B cell (primary cell): ENCODE measurements around the gene CPED1. TPM values are rescaled to one million over a fixed set of nuclear protein-coding genes. Genes with fewer than 3 reads are reported as not detected.
A peak's percentile ranks its signal among the peaks of the same experiment; 100 is the strongest.
"Not testable (repeated sequence)": the region's sequence is repeated elsewhere in the genome, so short reads cannot be mapped to it uniquely, and the experiment has no call there.

Source experiments
- ATAC-seq: fragments of 200-7000 bp; cut with Tn5 transposase; one replicate; pipeline ENCODE4 v1.10.0; 2021; ENCODE audit warnings: low read depth, mild to moderate bottlenecking, moderate number of reproducible peaks, moderate library complexity
- CTCF ChIA-PET: fragments of 350-600 bp; sonication (Branson Sonifier 250); formaldehyde crosslinking; loops from one replicate; lab custom pipeline; 2021; ENCODE audit warnings: antibody characterized with exemption, inconsistent platforms; lab: Charles Lee
- POLR2A ChIA-PET: fragments of 350-600 bp; sonication (Branson Sonifier 250); formaldehyde crosslinking; loops from one replicate; lab custom pipeline; 2021; ENCODE audit warnings: antibody characterized with exemption; lab: Charles Lee
- DNase-seq: peaks from one replicate; pipeline ENCODE4 v3.0.0; 2013
- H2AFZ ChIP-seq: 2 replicates; pipeline ENCODE4 v1.6.1; 2012; ENCODE audit warnings: mild to moderate bottlenecking, low read depth, low read length; ENCODE audit not compliant: insufficient read depth, poor library complexity, severe bottlenecking
- H3K27ac ChIP-seq, 2 donors: 1 replicate in 1 of 2; 2 replicates in 1 of 2; pipeline ENCODE4 v1.5.1; 2012 to 2013; ENCODE audit warnings: low read length in 2 of 2, mild to moderate bottlenecking in 2 of 2, moderate library complexity in 1 of 2
- H3K27me3 ChIP-seq, 4 experiments: fragments of 200-600 bp in 1 of 4; sonication (generic) in 1 of 4; replicated peaks in 1 of 4; 1 replicate in 2 of 4; 2 replicates in 2 of 4; pipeline versions ENCODE4 v1.6.1 to v1.7.0; 2013 to 2016; ENCODE audit warnings: low read length in 3 of 4, mild to moderate bottlenecking in 2 of 4, mixed read lengths in 1 of 4, moderate library complexity in 1 of 4; ENCODE audit not compliant: insufficient read depth in 4 of 4, control insufficient read depth in 3 of 4; ENCODE audit errors: control extremely low read depth in 1 of 4
- H3K36me3 ChIP-seq, 2 experiments: replicated peaks in 1 of 2; 1 replicate in 1 of 2; 2 replicates in 1 of 2; pipeline versions ENCODE4 v1.6.1 to v1.7.1; 2013; ENCODE audit warnings: low read length in 1 of 2; ENCODE audit not compliant: insufficient read depth in 2 of 2, control insufficient read depth in 1 of 2; ENCODE audit errors: control extremely low read depth in 1 of 2, extremely low read depth in 1 of 2
- H3K4me1 ChIP-seq, 2 donors: fragments of 200-600 bp in 1 of 2; sonication (generic) in 1 of 2; 1 replicate in 1 of 2; 2 replicates in 1 of 2; pipeline versions ENCODE4 v1.5.1 to v1.6.1; 2013 to 2017; ENCODE audit warnings: low read length in 2 of 2; ENCODE audit not compliant: control insufficient read depth in 2 of 2, insufficient read depth in 2 of 2
- H3K4me2 ChIP-seq: replicated peaks from 2 replicates; pipeline ENCODE3; 2012; ENCODE audit warnings: mild to moderate bottlenecking, low read depth, low read length; ENCODE audit not compliant: poor library complexity, severe bottlenecking
- H3K4me3 ChIP-seq, 5 experiments: fragments of 200-600 bp in 1 of 5; sonication (generic) in 1 of 5; 1 replicate in 3 of 5; 2 replicates in 2 of 5; pipeline versions ENCODE4 v1.5.1 to v1.7.0; 2011 to 2016; ENCODE audit warnings: low read length in 4 of 5, mild to moderate bottlenecking in 4 of 5, low read depth in 2 of 5, control low read depth in 1 of 5, moderate library complexity in 1 of 5; ENCODE audit not compliant: insufficient read depth in 1 of 5; ENCODE audit errors: control extremely low read depth in 1 of 5, extremely low read depth in 1 of 5
- H3K79me2 ChIP-seq: fragments of 200-600 bp; sonication (generic); one replicate; pipeline ENCODE4 v1.6.0; 2016; ENCODE audit warnings: low read length; ENCODE audit not compliant: control insufficient read depth, insufficient read depth
- H3K9ac ChIP-seq: fragments of 200-600 bp; sonication (generic); 2 replicates; pipeline ENCODE4 v1.6.1; 2017; ENCODE audit warnings: mild to moderate bottlenecking, low read length, moderate library complexity
- H3K9me3 ChIP-seq, 3 donors: one replicate each; pipeline versions ENCODE4 v1.6.1 to v1.7.1; 2013; ENCODE audit warnings: low read length in 2 of 3; ENCODE audit not compliant: control insufficient read depth in 2 of 3, insufficient read depth in 1 of 3; ENCODE audit errors: control extremely low read depth in 1 of 3
- H4K20me1 ChIP-seq: 2 replicates; pipeline ENCODE4 v1.6.0; 2012; ENCODE audit warnings: mild to moderate bottlenecking, low read length; ENCODE audit not compliant: insufficient read depth, control insufficient read depth, poor library complexity, severe bottlenecking
- H3K27ac Mint-ChIP-seq: one replicate; pipeline ENCODE4 v1.8.0; 2021; ENCODE audit warnings: mixed read lengths
- H3K27me3 Mint-ChIP-seq: one replicate; pipeline ENCODE4 v1.8.0; 2021; ENCODE audit warnings: mixed read lengths
- H3K4me1 Mint-ChIP-seq: one replicate; pipeline ENCODE4 v1.8.0; 2021; ENCODE audit warnings: mixed read lengths
- H3K4me3 Mint-ChIP-seq: one replicate; pipeline ENCODE4 v1.8.0; 2021; ENCODE audit warnings: mixed read lengths
- H3K9me3 Mint-ChIP-seq: one replicate; pipeline ENCODE4 v1.8.0; 2022; ENCODE audit warnings: mixed read lengths; ENCODE audit not compliant: insufficient read depth
- EZH2 ChIP-seq: IDR thresholded peaks from 2 replicates; pipeline ENCODE4 v1.6.1; 2012; ENCODE audit warnings: borderline replicate concordance, low read depth, mild to moderate bottlenecking, moderate library complexity, low read length; ENCODE audit not compliant: insufficient read depth, poor library complexity, severe bottlenecking
- WGBS: methylation state at CpG from one replicate; pipeline ENCODE4 v1.1.5; 2013; ENCODE audit warnings: missing lambda C conversion rate; ENCODE audit not compliant: insufficient coverage; 5-methylcytosine and 5-hydroxymethylcytosine counted together
- intact Hi-C: fragments of 100-400 bp; cut with micrococcal nuclease; formaldehyde crosslinking; loops from one replicate; pipeline ENCODE4 v1.10.0; 2022
- polyA plus RNA-seq: library from polyadenylated mRNA; depleted of rRNA; stranded (reverse); fragments of >200 nt; gene quantifications from 2 replicates; pipeline ENCODE4 v1.2.3, GENCODE V29; 2012
- total RNA-seq, 2 donors: library from RNA; stranded (reverse); fragments of 120-200 nt in 1 of 2; gene quantifications; 1 replicate in 1 of 2; 2 replicates in 1 of 2; pipeline versions ENCODE4 v1.2.3 to v1.2.4, GENCODE V29; 2013 to 2022
- TF ChIP-seq, protein P1 (sequence below): fragments of 200-600 bp; IDR thresholded peaks from one replicate; pipeline ENCODE4 v1.8.0; 2022; ENCODE audit warnings: antibody characterized with exemption, mild to moderate bottlenecking

CPED1 gene
- total and polyA plus RNA-seq, 2 donors (not counting 1 experiment from before 2014, with no cell fraction given) = 0.44 to 3.8 TPM

DNA sequence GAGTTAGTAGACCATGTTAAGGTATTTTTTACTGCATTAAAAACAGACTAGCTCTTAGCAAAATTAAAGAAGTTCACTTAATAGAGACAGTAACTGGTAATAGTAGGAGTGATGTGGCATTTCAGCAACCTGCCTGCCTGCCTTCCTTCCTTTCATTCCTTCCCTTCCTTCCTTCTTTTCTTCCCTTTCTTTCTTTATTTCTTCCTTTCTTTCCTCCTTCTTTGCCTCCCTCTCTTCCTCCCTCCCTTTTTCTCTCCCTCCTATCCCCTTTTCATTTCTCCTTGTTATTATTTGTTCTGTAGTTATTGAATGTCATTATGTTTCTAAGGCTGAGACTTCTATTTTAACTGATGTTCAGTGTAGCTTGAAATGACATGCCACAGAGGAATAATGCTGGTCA is 193.8 kb downstream of the CPED1 start:
- H4K20me1 ChIP-seq = no peaks in the 10 kb centered on the region
- peaks cover 6% of the 10 kb centered on the region for H3K79me2 ChIP-seq
- Mint-ChIP-seq H3K4me1 (peaks cover 72% of the 10 kb centered on the region), H3K27ac (peak overlapping the region; percentile 79), H3K9me3 (no peaks in the 10 kb centered on the region), H3K27me3 (no peaks in the 10 kb centered on the region), H3K4me3 (peak overlapping the region; percentile 47)
- DNase-seq (no peak), ATAC-seq (no peak)
- no peaks in the 10 kb centered on the region for H3K9me3 ChIP-seq
- H3K36me3 ChIP-seq = no peaks in the 10 kb centered on the region
- ChIA-PET POLR2A (interaction anchor here (0.6 to 1.2 kb wide), 2 partner anchors 17 to 48 kb away, joined by 4 to 5 read pairs; no protein-coding TSS in a partner anchor), CTCF (interaction anchor here (1.2 to 1.6 kb wide), 5 partner anchors 14 to 147 kb away, joined by 3 to 6 read pairs (median 5); no protein-coding TSS in a partner anchor)
- no peak for TF ChIP-seq EZH2
- TF ChIP-seq, protein P1, sequence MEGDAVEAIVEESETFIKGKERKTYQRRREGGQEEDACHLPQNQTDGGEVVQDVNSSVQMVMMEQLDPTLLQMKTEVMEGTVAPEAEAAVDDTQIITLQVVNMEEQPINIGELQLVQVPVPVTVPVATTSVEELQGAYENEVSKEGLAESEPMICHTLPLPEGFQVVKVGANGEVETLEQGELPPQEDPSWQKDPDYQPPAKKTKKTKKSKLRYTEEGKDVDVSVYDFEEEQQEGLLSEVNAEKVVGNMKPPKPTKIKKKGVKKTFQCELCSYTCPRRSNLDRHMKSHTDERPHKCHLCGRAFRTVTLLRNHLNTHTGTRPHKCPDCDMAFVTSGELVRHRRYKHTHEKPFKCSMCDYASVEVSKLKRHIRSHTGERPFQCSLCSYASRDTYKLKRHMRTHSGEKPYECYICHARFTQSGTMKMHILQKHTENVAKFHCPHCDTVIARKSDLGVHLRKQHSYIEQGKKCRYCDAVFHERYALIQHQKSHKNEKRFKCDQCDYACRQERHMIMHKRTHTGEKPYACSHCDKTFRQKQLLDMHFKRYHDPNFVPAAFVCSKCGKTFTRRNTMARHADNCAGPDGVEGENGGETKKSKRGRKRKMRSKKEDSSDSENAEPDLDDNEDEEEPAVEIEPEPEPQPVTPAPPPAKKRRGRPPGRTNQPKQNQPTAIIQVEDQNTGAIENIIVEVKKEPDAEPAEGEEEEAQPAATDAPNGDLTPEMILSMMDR = no peak
- H2AFZ ChIP-seq = peak overlapping the region; percentile 65
- peak overlapping the region; percentile 31 for H3K9ac ChIP-seq
- H3K4me2 ChIP-seq = peak overlapping the region; percentile 66
- peaks cover 64 to 84% of the 10 kb centered on the region in 2 donors for H3K4me1 ChIP-seq
- H3K27ac ChIP-seq = peak overlapping the region; percentile 90 to 93
- no peaks in the 10 kb centered on the region for H3K27me3 ChIP-seq
- peak overlapping the region in 1 of 5 experiments; percentile 21 for H3K4me3 ChIP-seq
- intact Hi-C loops = loop anchor here (2.0 to 5.0 kb wide), 3 partner anchors 19 to 205 kb away; no protein-coding TSS in a partner anchor

GRCh38 chr7:121182902-121183301 is 194.4 kb downstream of the CPED1 start:
- peak overlapping the region; percentile 47 for H3K4me3 Mint-ChIP-seq
- POLR2A ChIA-PET = interaction anchor here (1.2 kb wide), 1 partner anchor 16 kb away, joined by 5 read pairs; no protein-coding TSS in a partner anchor
- intact Hi-C loops = loop anchor here (2.0 to 5.0 kb wide), 3 partner anchors 18 to 204 kb away; no protein-coding TSS in a partner anchor
- Histone ChIP-seq H3K4me3 (peak overlapping the region in 1 of 5 experiments; percentile 21), H3K36me3 (no peaks in the 10 kb centered on the region), H3K27me3 (no peaks in the 10 kb centered on the region), H3K27ac (peak overlapping the region; percentile 90 to 93), H3K9ac (peak overlapping the region; percentile 31), H3K4me2 (peak overlapping the region; percentile 66), H3K9me3 (no peaks in the 10 kb centered on the region), H2AFZ (peak overlapping the region; percentile 65), H4K20me1 (no peaks in the 10 kb centered on the region), H3K79me2 (peaks cover 4% of the 10 kb centered on the region), H3K4me1 (peaks cover 63 to 83% of the 10 kb centered on the region in 2 donors)
- ATAC-seq (no peak), DNase-seq (no peak)
- peaks cover 71% of the 10 kb centered on the region for H3K4me1 Mint-ChIP-seq
- H3K9me3 Mint-ChIP-seq = no peaks in the 10 kb centered on the region
- CTCF ChIA-PET = interaction anchor here (1.2 to 1.6 kb wide), 5 partner anchors 13 to 147 kb away, joined by 3 to 6 read pairs (median 5); no protein-coding TSS in a partner anchor
- peak overlapping the region; percentile 79 for H3K27ac Mint-ChIP-seq
- H3K27me3 Mint-ChIP-seq = no peaks in the 10 kb centered on the region
- TF ChIP-seq, protein P1 = no peak
- no peak for TF ChIP-seq EZH2

DNA sequence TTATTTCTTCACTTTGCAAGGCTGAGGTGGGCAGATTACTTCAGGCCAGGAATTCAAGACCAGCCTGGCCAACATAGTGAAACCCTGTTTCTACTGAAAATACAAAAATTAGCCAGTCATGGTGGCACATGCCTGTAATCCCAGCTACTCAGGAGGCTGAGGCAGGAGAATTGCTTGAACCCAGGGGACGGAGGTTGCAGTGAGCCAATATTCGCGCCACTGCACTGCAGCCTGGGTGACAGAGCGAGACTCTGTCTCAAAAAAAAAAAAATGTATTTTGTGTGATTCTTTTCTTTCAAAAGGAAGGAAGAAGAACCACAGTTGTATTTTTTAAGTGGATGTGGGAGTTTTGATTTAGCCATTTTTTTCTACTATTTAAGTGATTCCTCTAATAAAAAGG is 195.4 kb downstream of the CPED1 start:
- Histone ChIP-seq H2AFZ (peak overlapping the region; percentile 11), H3K27ac (peak overlapping the region; percentile 32 to 90), H3K4me3 (peak overlapping the region in 1 of 5 experiments; percentile 28), H3K9ac (peak overlapping the region; percentile 45), H3K4me1 (peaks cover 53 to 73% of the 10 kb centered on the region in 2 donors), H3K4me2 (peak overlapping the region; percentile 66)
- Mint-ChIP-seq H3K4me3 (peak overlapping the region; percentile 5), H3K27ac (peak overlapping the region; percentile 38), H3K4me1 (peaks cover 62% of the 10 kb centered on the region)
- H3K36me3 ChIP-seq, H3K27me3 ChIP-seq, H3K79me2 ChIP-seq, ATAC-seq, H3K9me3 Mint-ChIP-seq, POLR2A ChIA-PET, H3K27me3 Mint-ChIP-seq, H3K9me3 ChIP-seq, H4K20me1 ChIP-seq, DNase-seq: not testable (repeated sequence)
- 9% methylated on average over 4 of the region's 4 CpGs for WGBS
- intact Hi-C loops = loop anchor here (2.0 to 5.0 kb wide), 3 partner anchors 17 to 203 kb away; no protein-coding TSS in a partner anchor
- CTCF ChIA-PET = interaction anchor here (0.7 kb wide), 1 partner anchor 12 kb away, joined by 4 read pairs; no protein-coding TSS in a partner anchor
